Esophagus muscularis mucosa (tissue), 4 donors: ENCODE measurements around the gene GSN.

Experiments
- EP300 ChIP-seq: sonication (generic); formaldehyde crosslinking; IDR thresholded peaks from one replicate; pipeline ENCODE4 v1.6.1; 2017; ENCODE audit warnings: antibody characterized with exemption
- POLR2A ChIP-seq: fragments of 450-650 bp; IDR thresholded peaks from one replicate; pipeline ENCODE4 v1.6.1; 2017; ENCODE audit warnings: antibody characterized with exemption, moderate library complexity, mild to moderate bottlenecking, low read depth
- TF ChIP-seq, protein P1 (sequence below), 3 experiments: fragments of 200-600 bp in 2 of 3; fragments of 450-650 bp in 1 of 3; sonication (generic) in 2 of 3; IDR thresholded peaks; one replicate each; pipeline ENCODE4 v1.5.1; 2017 to 2019; ENCODE audit warnings: antibody characterized with exemption in 3 of 3, mild to moderate bottlenecking in 2 of 3, moderate library complexity in 1 of 3

GRCh38 chr9:121230256-121230655, 37.7 kb upstream of the GSN start:
- TF ChIP-seq EP300 (no peak), POLR2A (no peak)
- TF ChIP-seq, protein P1, sequence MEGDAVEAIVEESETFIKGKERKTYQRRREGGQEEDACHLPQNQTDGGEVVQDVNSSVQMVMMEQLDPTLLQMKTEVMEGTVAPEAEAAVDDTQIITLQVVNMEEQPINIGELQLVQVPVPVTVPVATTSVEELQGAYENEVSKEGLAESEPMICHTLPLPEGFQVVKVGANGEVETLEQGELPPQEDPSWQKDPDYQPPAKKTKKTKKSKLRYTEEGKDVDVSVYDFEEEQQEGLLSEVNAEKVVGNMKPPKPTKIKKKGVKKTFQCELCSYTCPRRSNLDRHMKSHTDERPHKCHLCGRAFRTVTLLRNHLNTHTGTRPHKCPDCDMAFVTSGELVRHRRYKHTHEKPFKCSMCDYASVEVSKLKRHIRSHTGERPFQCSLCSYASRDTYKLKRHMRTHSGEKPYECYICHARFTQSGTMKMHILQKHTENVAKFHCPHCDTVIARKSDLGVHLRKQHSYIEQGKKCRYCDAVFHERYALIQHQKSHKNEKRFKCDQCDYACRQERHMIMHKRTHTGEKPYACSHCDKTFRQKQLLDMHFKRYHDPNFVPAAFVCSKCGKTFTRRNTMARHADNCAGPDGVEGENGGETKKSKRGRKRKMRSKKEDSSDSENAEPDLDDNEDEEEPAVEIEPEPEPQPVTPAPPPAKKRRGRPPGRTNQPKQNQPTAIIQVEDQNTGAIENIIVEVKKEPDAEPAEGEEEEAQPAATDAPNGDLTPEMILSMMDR (IDR thresholded peaks at IDR 0.05), result no peak
